Thoracic aorta (tissue), 2 donors: Measurements from ENCODE around the gene PCDHB10. TPM values are rescaled to one million over a fixed set of nuclear protein-coding genes. Genes with fewer than 3 reads are reported as not detected.

Experiments used
- ATAC-seq: fragments of 150-250 bp; one replicate; pipeline ENCODE4 v1.8.0; 2017; ENCODE audit warnings: low read depth; ENCODE audit not compliant: insufficient number of reproducible peaks, low FRiP score
- DNase-seq: peaks from one replicate; pipeline ENCODE4 v3.0.0-alpha.2; 2020; ENCODE audit warnings: low spot score
- H3K27ac ChIP-seq, 2 donors: fragments of 200-600 bp; sonication (generic); 1 replicate in 1 of 2; 2 replicates in 1 of 2; pipeline ENCODE4 v1.5.1; 2016; ENCODE audit warnings: mild to moderate bottlenecking in 2 of 2, moderate library complexity in 2 of 2
- H3K27me3 ChIP-seq: fragments of 200-600 bp; sonication (generic); replicated peaks from 2 replicates; pipeline ENCODE4 v1.6.0; 2016; ENCODE audit warnings: mild to moderate bottlenecking; ENCODE audit not compliant: insufficient read depth
- H3K36me3 ChIP-seq: fragments of 200-600 bp; sonication (generic); one replicate; pipeline ENCODE4 v1.5.1; 2016
- H3K4me1 ChIP-seq, 2 donors: fragments of 200-600 bp; sonication (generic); 1 replicate in 1 of 2; 2 replicates in 1 of 2; pipeline versions ENCODE4 v1.5.1 to v1.6.0; 2016; ENCODE audit warnings: low read depth in 2 of 2, mild to moderate bottlenecking in 1 of 2; ENCODE audit not compliant: control insufficient read depth in 1 of 2
- H3K4me3 ChIP-seq: fragments of 200-600 bp; sonication (generic); 2 replicates; pipeline ENCODE4 v1.5.1; 2016; ENCODE audit warnings: mild to moderate bottlenecking
- H3K9me3 ChIP-seq: fragments of 200-600 bp; sonication (generic); 2 replicates; pipeline ENCODE4 v1.5.1; 2016
- total RNA-seq, 2 donors: library from RNA; depleted of rRNA; stranded (reverse); fragments of >200 nt; gene quantifications; one replicate each; pipeline versions ENCODE4 v1.1.0 to v1.2.3, GENCODE V29; 2016
- TF ChIP-seq, protein P1 (sequence below): fragments of 200-600 bp; sonication (generic); IDR thresholded peaks from one replicate; pipeline ENCODE4 v1.5.1; 2019; ENCODE audit warnings: antibody characterized with exemption

Gene PCDHB10
- total RNA-seq, 2 donors from 2014 or later: 6.1 to 9.1 TPM

DNA sequence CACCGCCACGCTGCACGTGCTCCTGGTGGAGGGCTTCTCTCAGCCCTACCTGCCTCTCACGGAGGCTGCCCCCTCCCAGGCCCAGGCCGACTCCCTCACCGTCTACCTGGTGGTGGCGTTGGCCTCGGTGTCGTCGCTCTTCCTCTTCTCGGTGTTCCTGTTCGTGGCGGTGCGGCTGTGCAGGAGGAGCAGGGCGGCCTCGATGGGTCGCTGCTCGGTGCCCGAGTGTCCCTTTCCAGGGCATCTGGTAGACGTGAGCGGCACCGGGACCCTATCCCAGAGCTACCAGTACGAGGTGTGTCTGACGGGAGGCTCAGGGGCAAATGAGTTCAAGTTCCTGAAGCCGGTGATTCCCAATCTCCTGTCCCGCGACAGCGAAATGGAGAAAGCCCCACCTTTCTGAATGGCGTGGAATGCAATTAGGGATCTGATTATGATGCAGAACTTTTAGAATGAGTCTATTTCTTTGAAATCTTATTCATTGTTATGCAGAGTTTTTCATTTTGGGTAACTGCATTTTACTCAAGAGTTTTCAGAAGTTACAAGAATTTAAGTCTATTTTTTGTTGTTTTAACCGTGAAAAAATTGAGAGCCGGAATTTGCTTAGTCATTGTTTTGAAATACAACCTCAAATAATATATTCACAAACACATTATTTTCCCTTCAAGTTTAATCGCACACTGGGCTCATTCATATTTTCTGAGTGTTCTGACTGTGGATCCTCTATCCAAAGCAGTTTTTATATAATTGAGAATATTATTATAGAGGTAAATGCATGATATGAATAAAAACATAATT is 44.6 kb downstream of the PCDHB10 start:
- Histone ChIP-seq H3K27ac (no peak overlapping the region), H3K27me3 (no peaks in the 10 kb centered on the region), H3K4me3 (no peak overlapping the region), H3K9me3 (peaks cover 99% of the 10 kb centered on the region), H3K36me3 (no peaks in the 10 kb centered on the region), H3K4me1 (no peaks in the 10 kb centered on the region)
- TF ChIP-seq, protein P1, sequence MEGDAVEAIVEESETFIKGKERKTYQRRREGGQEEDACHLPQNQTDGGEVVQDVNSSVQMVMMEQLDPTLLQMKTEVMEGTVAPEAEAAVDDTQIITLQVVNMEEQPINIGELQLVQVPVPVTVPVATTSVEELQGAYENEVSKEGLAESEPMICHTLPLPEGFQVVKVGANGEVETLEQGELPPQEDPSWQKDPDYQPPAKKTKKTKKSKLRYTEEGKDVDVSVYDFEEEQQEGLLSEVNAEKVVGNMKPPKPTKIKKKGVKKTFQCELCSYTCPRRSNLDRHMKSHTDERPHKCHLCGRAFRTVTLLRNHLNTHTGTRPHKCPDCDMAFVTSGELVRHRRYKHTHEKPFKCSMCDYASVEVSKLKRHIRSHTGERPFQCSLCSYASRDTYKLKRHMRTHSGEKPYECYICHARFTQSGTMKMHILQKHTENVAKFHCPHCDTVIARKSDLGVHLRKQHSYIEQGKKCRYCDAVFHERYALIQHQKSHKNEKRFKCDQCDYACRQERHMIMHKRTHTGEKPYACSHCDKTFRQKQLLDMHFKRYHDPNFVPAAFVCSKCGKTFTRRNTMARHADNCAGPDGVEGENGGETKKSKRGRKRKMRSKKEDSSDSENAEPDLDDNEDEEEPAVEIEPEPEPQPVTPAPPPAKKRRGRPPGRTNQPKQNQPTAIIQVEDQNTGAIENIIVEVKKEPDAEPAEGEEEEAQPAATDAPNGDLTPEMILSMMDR: no peak
- no peak for ATAC-seq
- no peak for DNase-seq

DNA sequence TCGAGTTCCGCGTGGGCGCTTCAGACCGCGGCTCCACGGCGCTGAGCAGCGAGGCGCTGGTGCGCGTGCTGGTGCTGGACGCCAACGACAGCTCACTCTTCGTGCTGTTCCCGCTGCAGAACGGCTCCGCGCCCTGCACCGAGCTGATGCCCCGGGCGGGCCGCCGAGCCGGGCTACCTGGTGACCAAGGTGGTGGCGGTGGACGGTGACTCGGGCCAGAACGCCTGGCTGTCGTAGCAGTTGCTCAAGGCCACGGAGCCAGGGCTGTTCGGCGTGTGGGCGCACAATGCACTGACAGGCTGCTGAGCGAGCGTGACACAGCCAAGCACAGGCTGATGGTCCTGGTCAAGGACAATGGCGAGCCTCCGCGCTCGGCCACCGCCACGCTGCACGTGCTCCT is 49.3 kb downstream of the PCDHB10 start:
- H3K27ac ChIP-seq: no peak overlapping the region
- no peak for ATAC-seq
- no peak for DNase-seq
- no peak overlapping the region for H3K4me3 ChIP-seq
- H3K4me1 ChIP-seq: no peaks in the 10 kb centered on the region
- peaks cover 90% of the 10 kb centered on the region for H3K9me3 ChIP-seq
- no peaks in the 10 kb centered on the region for H3K36me3 ChIP-seq
- TF ChIP-seq, protein P1: no peak
- no peaks in the 10 kb centered on the region for H3K27me3 ChIP-seq

Other genes starting within 250 kb of the PCDHB10 start
- under 1 TPM in 1 of 2 donors, not detected in 1; 0.71 TPM for gene PCDHAC2, start 225.9 kb upstream of the PCDHB10 start, total RNA-seq
- not detected for gene PCDHB1, start 141.0 kb upstream of the PCDHB10 start, total RNA-seq
- 1 to 10 TPM; 2.3 to 4.6 TPM for gene PCDHB2, start 97.7 kb upstream of the PCDHB10 start, total RNA-seq
- gene PCDHB3, start 91.9 kb upstream of the PCDHB10 start, total RNA-seq: 1 to 10 TPM; 2.3 to 3.7 TPM
- gene PCDHB4, start 70.5 kb upstream of the PCDHB10 start, total RNA-seq: 10 to 100 TPM in 1 of 2 donors, 1 to 10 TPM in 1; 2.8 to 14.5 TPM
- gene PCDHB5, start 57.1 kb upstream of the PCDHB10 start, total RNA-seq: 10 to 100 TPM in 1 of 2 donors, 1 to 10 TPM in 1; 4.8 to 11.0 TPM
- gene PCDHB6, start 42.3 kb upstream of the PCDHB10 start, total RNA-seq: 1 to 10 TPM; 3.2 to 3.8 TPM
- 1 to 10 TPM; 4.2 to 7.1 TPM for gene PCDHB7, start 19.7 kb upstream of the PCDHB10 start, total RNA-seq
- gene PCDHB8, start 14.6 kb upstream of the PCDHB10 start, total RNA-seq: 1 to 10 TPM in 1 of 2 donors, under 1 TPM in 1; 0.95 to 1.7 TPM
- gene PCDHB16, start 10.0 kb upstream of the PCDHB10 start, total RNA-seq: 10 to 100 TPM in 1 of 2 donors, 1 to 10 TPM in 1; 9.1 to 11.6 TPM
- 1 to 10 TPM; 4.2 to 9.6 TPM for gene PCDHB9, start 5.2 kb upstream of the PCDHB10 start, total RNA-seq
- 10 to 100 TPM in 1 of 2 donors, 1 to 10 TPM in 1; 6.0 to 10.6 TPM for gene PCDHB11, start 7.3 kb downstream of the PCDHB10 start, total RNA-seq
- gene PCDHB12, start 16.4 kb downstream of the PCDHB10 start, total RNA-seq: 1 to 10 TPM; 7.3 to 7.4 TPM
- gene PCDHB13, start 21.6 kb downstream of the PCDHB10 start, total RNA-seq: 10 to 100 TPM in 1 of 2 donors, 1 to 10 TPM in 1; 8.0 to 16.1 TPM
- 10 to 100 TPM; 10.2 to 14.6 TPM for gene PCDHB14, start 31.0 kb downstream of the PCDHB10 start, total RNA-seq
- 10 to 100 TPM in 1 of 2 donors, 1 to 10 TPM in 1; 6.1 to 10.7 TPM for gene PCDHB15, start 53.0 kb downstream of the PCDHB10 start, total RNA-seq
- gene SLC25A2, start 111.7 kb downstream of the PCDHB10 start, total RNA-seq: 1 to 10 TPM; 2.0 to 3.5 TPM
- gene TAF7, start 128.4 kb downstream of the PCDHB10 start, total RNA-seq: 10 to 100 TPM; 35.9 to 56.1 TPM
- gene PCDHGA1, start 138.2 kb downstream of the PCDHB10 start, total RNA-seq: 1 to 10 TPM in 1 of 2 donors, under 1 TPM in 1; 0.41 to 2.8 TPM
- gene PCDHGA2, start 146.4 kb downstream of the PCDHB10 start, total RNA-seq: 10 to 100 TPM in 1 of 2 donors, 1 to 10 TPM in 1; 8.5 to 13.8 TPM
- gene PCDHGA3, start 151.5 kb downstream of the PCDHB10 start, total RNA-seq: 1 to 10 TPM; 5.3 to 9.1 TPM
- 10 to 100 TPM in 1 of 2 donors, 1 to 10 TPM in 1; 6.8 to 11.4 TPM for gene PCDHGB1, start 157.7 kb downstream of the PCDHB10 start, total RNA-seq
- 10 to 100 TPM; 11.4 TPM for gene PCDHGA4, start 162.7 kb downstream of the PCDHB10 start, total RNA-seq
- 10 to 100 TPM in 1 of 2 donors, 1 to 10 TPM in 1; 9.7 to 13.4 TPM for gene PCDHGB2, start 167.6 kb downstream of the PCDHB10 start, total RNA-seq
- gene PCDHGA5, start 171.8 kb downstream of the PCDHB10 start, total RNA-seq: 10 to 100 TPM in 1 of 2 donors, 1 to 10 TPM in 1; 9.5 to 12.5 TPM
- 10 to 100 TPM; 11.2 to 15.4 TPM for gene PCDHGB3, start 177.9 kb downstream of the PCDHB10 start, total RNA-seq
- 10 to 100 TPM; 12.0 to 13.1 TPM for gene PCDHGA6, start 181.5 kb downstream of the PCDHB10 start, total RNA-seq
- gene PCDHGA7, start 190.4 kb downstream of the PCDHB10 start, total RNA-seq: 10 to 100 TPM; 11.9 to 12.2 TPM
- 10 to 100 TPM; 11.6 to 18.1 TPM for gene PCDHGB4, start 195.3 kb downstream of the PCDHB10 start, total RNA-seq
- 10 to 100 TPM in 1 of 2 donors, 1 to 10 TPM in 1; 7.5 to 13.9 TPM for gene PCDHGA8, start 200.3 kb downstream of the PCDHB10 start, total RNA-seq
- 10 to 100 TPM; 20.8 to 26.3 TPM for gene PCDHGB5, start 205.6 kb downstream of the PCDHB10 start, total RNA-seq
- 10 to 100 TPM; 12.0 to 18.6 TPM for gene PCDHGA9, start 210.4 kb downstream of the PCDHB10 start, total RNA-seq
- 10 to 100 TPM in 1 of 2 donors, 1 to 10 TPM in 1; 9.5 to 17.2 TPM for gene PCDHGB6, start 215.7 kb downstream of the PCDHB10 start, total RNA-seq
- 10 to 100 TPM; 11.1 to 14.4 TPM for gene PCDHGA10, start 220.6 kb downstream of the PCDHB10 start, total RNA-seq
- gene PCDHGB7, start 225.3 kb downstream of the PCDHB10 start, total RNA-seq: 10 to 100 TPM; 18.0 to 28.1 TPM
- gene PCDHGA11, start 228.7 kb downstream of the PCDHB10 start, total RNA-seq: 10 to 100 TPM; 10.4 to 11.6 TPM
- gene PCDHGA12, start 238.2 kb downstream of the PCDHB10 start, total RNA-seq: 10 to 100 TPM; 16.2 to 26.0 TPM